Smooth muscle cell (in vitro differentiated cells): ENCODE results near the gene MAP4K3. TPM values are rescaled to one million over a fixed set of nuclear protein-coding genes. Genes with fewer than 3 reads are reported as not detected.

Source experiments
- DNase-seq: peaks from one replicate; lab custom pipeline; 2025; ENCODE audit not compliant: unreplicated experiment; lab: John Stamatoyannopoulos, UW
- H2AFZ ChIP-seq: fragments of 200-600 bp; sonication (generic); 2 replicates; pipeline ENCODE4 v1.6.0; 2016; ENCODE audit warnings: antibody characterized with exemption, low read depth, mild to moderate bottlenecking
- H3F3A ChIP-seq: fragments of 200-600 bp; sonication (generic); 2 replicates; pipeline ENCODE4 v1.6.0; 2017; ENCODE audit warnings: antibody characterized with exemption, low read depth
- H3K27ac ChIP-seq: fragments of 200-600 bp; sonication (generic); 2 replicates; pipeline ENCODE4 v1.5.1; 2016; ENCODE audit warnings: low read depth, mild to moderate bottlenecking
- H3K27me3 ChIP-seq: fragments of 200-600 bp; sonication (generic); 2 replicates; pipeline ENCODE4 v1.6.1; 2016; ENCODE audit warnings: low read depth, mild to moderate bottlenecking
- H3K36me3 ChIP-seq: fragments of 200-600 bp; sonication (generic); 2 replicates; pipeline ENCODE4 v1.5.1; 2016; ENCODE audit warnings: low read depth
- H3K4me1 ChIP-seq: fragments of 200-600 bp; sonication (generic); 2 replicates; pipeline ENCODE4 v1.5.1; 2016; ENCODE audit warnings: low read depth
- H3K4me2 ChIP-seq: fragments of 200-600 bp; sonication (generic); 2 replicates; pipeline ENCODE4 v1.6.0; 2016; ENCODE audit warnings: mild to moderate bottlenecking
- H3K4me3 ChIP-seq: fragments of 200-600 bp; sonication (generic); 2 replicates; pipeline ENCODE4 v1.5.1; 2016; ENCODE audit warnings: mild to moderate bottlenecking
- H3K79me2 ChIP-seq: fragments of 200-600 bp; sonication (generic); 2 replicates; pipeline ENCODE4 v1.6.0; 2016; ENCODE audit warnings: low read depth, mild to moderate bottlenecking
- H3K9ac ChIP-seq: fragments of 200-600 bp; sonication (generic); 2 replicates; pipeline ENCODE4 v1.6.0; 2016; ENCODE audit warnings: low read depth
- H3K9me3 ChIP-seq: fragments of 200-600 bp; sonication (generic); replicated peaks from 2 replicates; pipeline ENCODE4 v1.5.1; 2016; ENCODE audit warnings: low read depth
- H4K20me1 ChIP-seq: fragments of 200-600 bp; sonication (generic); 2 replicates; pipeline ENCODE4 v1.6.0; 2016; ENCODE audit warnings: low read depth
- WGBS: methylation state at CpG from one replicate; pipeline ENCODE4 v1.1.7; 2016; ENCODE audit warnings: low lambda C conversion rate; 5-methylcytosine and 5-hydroxymethylcytosine counted together
- polyA plus RNA-seq: library from polyadenylated mRNA; unstranded; fragments of >200 nt; fragmentation: Nextera tagmentation; extraction: Ambion mirVana; gene quantifications from 2 replicates; pipeline ENCODE4 v1.2.1, GENCODE V29; 2016
- total RNA-seq: library from RNA; depleted of rRNA; stranded (reverse); fragments of >200 nt; gene quantifications from 2 replicates; pipeline ENCODE4 v1.2.3, GENCODE V29; 2014
- TF ChIP-seq, protein P1 (sequence below): fragments of 200-600 bp; sonication (generic); IDR thresholded peaks from 2 replicates; pipeline ENCODE4 v1.5.1; 2017; ENCODE audit warnings: borderline replicate concordance, mild to moderate bottlenecking, antibody characterized with exemption; ENCODE audit not compliant: insufficient read depth, poor library complexity, severe bottlenecking

The MAP4K3 gene
- total and polyA plus RNA-seq, 2 experiments from 2014 or later, result 21.3 to 70.9 TPM

DNA sequence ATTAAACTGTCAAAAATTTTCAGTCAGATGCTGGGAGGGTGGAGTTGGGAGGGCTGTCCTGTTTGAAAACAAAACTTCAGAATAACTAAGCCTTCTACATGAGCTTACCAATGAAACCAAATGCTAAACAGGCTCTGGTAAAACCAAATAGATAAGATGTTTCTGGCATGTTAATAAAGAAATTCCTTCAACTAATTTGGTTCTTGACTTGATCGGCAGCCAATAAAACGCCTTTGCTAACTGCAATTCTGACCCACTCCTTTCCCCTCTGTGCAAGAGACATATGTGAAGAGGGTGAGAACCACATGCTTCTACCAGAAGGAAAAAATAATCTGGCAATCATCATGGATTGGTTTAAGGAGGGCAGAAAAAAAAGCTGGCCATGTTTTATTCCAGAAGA lies 20.9 kb downstream of the MAP4K3 start:
- peak overlapping the region; percentile 61 for H3K27ac ChIP-seq
- no peaks in the 10 kb centered on the region for H3K36me3 ChIP-seq
- no peak overlapping the region for H2AFZ ChIP-seq
- no peak for DNase-seq
- H3K27me3 ChIP-seq, result no peaks in the 10 kb centered on the region
- H3K4me1 ChIP-seq, result peaks cover 26% of the 10 kb centered on the region
- peak overlapping the region; percentile 46 for H3K4me2 ChIP-seq
- H3F3A ChIP-seq, result peaks cover 12% of the 10 kb centered on the region
- H3K79me2 ChIP-seq, result peaks cover 93% of the 10 kb centered on the region
- H3K9me3 ChIP-seq, result no peaks in the 10 kb centered on the region
- H3K4me3 ChIP-seq, result no peak overlapping the region
- no peak overlapping the region for H3K9ac ChIP-seq
- peaks cover 91% of the 10 kb centered on the region for H4K20me1 ChIP-seq
- TF ChIP-seq, protein P1, sequence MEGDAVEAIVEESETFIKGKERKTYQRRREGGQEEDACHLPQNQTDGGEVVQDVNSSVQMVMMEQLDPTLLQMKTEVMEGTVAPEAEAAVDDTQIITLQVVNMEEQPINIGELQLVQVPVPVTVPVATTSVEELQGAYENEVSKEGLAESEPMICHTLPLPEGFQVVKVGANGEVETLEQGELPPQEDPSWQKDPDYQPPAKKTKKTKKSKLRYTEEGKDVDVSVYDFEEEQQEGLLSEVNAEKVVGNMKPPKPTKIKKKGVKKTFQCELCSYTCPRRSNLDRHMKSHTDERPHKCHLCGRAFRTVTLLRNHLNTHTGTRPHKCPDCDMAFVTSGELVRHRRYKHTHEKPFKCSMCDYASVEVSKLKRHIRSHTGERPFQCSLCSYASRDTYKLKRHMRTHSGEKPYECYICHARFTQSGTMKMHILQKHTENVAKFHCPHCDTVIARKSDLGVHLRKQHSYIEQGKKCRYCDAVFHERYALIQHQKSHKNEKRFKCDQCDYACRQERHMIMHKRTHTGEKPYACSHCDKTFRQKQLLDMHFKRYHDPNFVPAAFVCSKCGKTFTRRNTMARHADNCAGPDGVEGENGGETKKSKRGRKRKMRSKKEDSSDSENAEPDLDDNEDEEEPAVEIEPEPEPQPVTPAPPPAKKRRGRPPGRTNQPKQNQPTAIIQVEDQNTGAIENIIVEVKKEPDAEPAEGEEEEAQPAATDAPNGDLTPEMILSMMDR, result no peak
- WGBS, result 74% methylated on average over 2 of the region's 2 CpGs

- 76% methylated on average over 4 of the region's 4 CpGs for WGBS
- Histone ChIP-seq H3K4me3 (no peak overlapping the region), H3K9me3 (no peaks in the 10 kb centered on the region), H3K27ac (peak overlapping the region; percentile 93), H3F3A (peaks cover 12% of the 10 kb centered on the region), H3K4me2 (peak overlapping the region; percentile 36), H4K20me1 (peaks cover 84% of the 10 kb centered on the region), H3K27me3 (no peaks in the 10 kb centered on the region), H2AFZ (no peak overlapping the region), H3K4me1 (peaks cover 37% of the 10 kb centered on the region), H3K79me2 (peaks cover 92% of the 10 kb centered on the region), H3K36me3 (no peaks in the 10 kb centered on the region), H3K9ac (peak overlapping the region; percentile 4)
- TF ChIP-seq, protein P1, result no peak
- no peak for DNase-seq
Observed at GRCh38 chr2:39413063-39413737, 23.9 kb downstream of the MAP4K3 start.

GRCh38 chr2:39411181-39411944 lies 25.7 kb downstream of the MAP4K3 start:
- TF ChIP-seq, protein P1, result no peak
- H3K4me3 ChIP-seq, result no peak overlapping the region
- peak overlapping the region; percentile 71 for H3K4me2 ChIP-seq
- H4K20me1 ChIP-seq, result peaks cover 86% of the 10 kb centered on the region
- WGBS, result 24% methylated on average over 10 of the region's 10 CpGs
- H3K9me3 ChIP-seq, result no peaks in the 10 kb centered on the region
- no peak overlapping the region for H2AFZ ChIP-seq
- H3K4me1 ChIP-seq, result peaks cover 51% of the 10 kb centered on the region
- H3K36me3 ChIP-seq, result no peaks in the 10 kb centered on the region
- peaks cover 12% of the 10 kb centered on the region for H3F3A ChIP-seq
- peak overlapping the region; percentile 93 for H3K27ac ChIP-seq
- H3K79me2 ChIP-seq, result peaks cover 92% of the 10 kb centered on the region
- H3K27me3 ChIP-seq, result no peaks in the 10 kb centered on the region
- H3K9ac ChIP-seq, result peak overlapping the region; percentile 74
- no peak for DNase-seq
